ENCODE results near the gene EXPH5. TPM values are rescaled to one million over a fixed set of nuclear protein-coding genes. Genes with fewer than 3 reads are reported as not detected.
"Not testable (repeated sequence)": the region's sequence is repeated elsewhere in the genome, so short reads cannot be mapped to it uniquely, and the experiment has no call there.

Gene EXPH5
- total RNA-seq, 4 donors from 2014 or later: 1.4 to 1.8 (median 1.6) TPM

GRCh38 chr11:108588287-108588686 lies 5.3 kb downstream of the EXPH5 start:
- TF ChIP-seq CTCF (IDR thresholded peaks at IDR 0.05) (no peak), POLR2AphosphoS5 (IDR thresholded peaks at IDR 0.05) (no peak), EP300 (IDR thresholded peaks at IDR 0.05) (no peak), POLR2A (IDR thresholded peaks at IDR 0.05; ENCODE audit: low read depth) (no peak)
- no peak overlapping the region for H3K27ac ChIP-seq (replicated peaks in 1 of 4)
- H3K27me3 ChIP-seq: no peaks in the 10 kb centered on the region
- H3K9me3 ChIP-seq: no peaks in the 10 kb centered on the region
- intact Hi-C loops (cut with DNase I): no loop called here
- peaks cover 0 to 9% (median 7%) of the 10 kb centered on the region in 4 donors for H3K4me1 ChIP-seq
- no peaks in the 10 kb centered on the region for H3K36me3 ChIP-seq
- no peak overlapping the region for H3K4me3 ChIP-seq
- 76% methylated on average over 2 of the region's 2 CpGs for WGBS
- DNase-seq (ENCODE audit: extremely low spot score): no peak

- H3K4me3 ChIP-seq: no peak overlapping the region
- TF ChIP-seq EP300 (IDR thresholded peaks at IDR 0.05) (no peak), POLR2AphosphoS5 (IDR thresholded peaks at IDR 0.05) (no peak), POLR2A (IDR thresholded peaks at IDR 0.05; ENCODE audit: low read depth) (no peak), CTCF (IDR thresholded peaks at IDR 0.05) (no peak)
- no peak for DNase-seq (ENCODE audit: extremely low spot score)
- H3K4me1 ChIP-seq: no peaks in the 10 kb centered on the region
- no peaks in the 10 kb centered on the region for H3K36me3 ChIP-seq
- H3K27ac ChIP-seq (replicated peaks in 1 of 4): no peak overlapping the region
- H3K27me3 ChIP-seq: no peaks in the 10 kb centered on the region
- WGBS: 93% methylated on average over 4 of the region's 4 CpGs
- H3K9me3 ChIP-seq: no peaks in the 10 kb centered on the region
- intact Hi-C loops (cut with DNase I): no loop called here
These were observed 6.5 kb downstream of the EXPH5 start for GRCh38 chr11:108587109-108587508.

- intact Hi-C loops (cut with DNase I): no loop called here
These were observed 7.0 kb downstream of the EXPH5 start for GRCh38 chr11:108586600-108586999.

GRCh38 chr11:108586185-108586584 lies 7.4 kb downstream of the EXPH5 start:
- H3K4me1 ChIP-seq; H3K27ac ChIP-seq (replicated peaks in 1 of 4); H3K27me3 ChIP-seq; DNase-seq (ENCODE audit: extremely low spot score); H3K9me3 ChIP-seq; H3K36me3 ChIP-seq; intact Hi-C loops (cut with DNase I); H3K4me3 ChIP-seq: not testable (repeated sequence)
- WGBS: 95% methylated on average over 4 of the region's 4 CpGs

More at GRCh38 chr11:108586600-108586999, 7.0 kb downstream of the EXPH5 start:
- DNase-seq (ENCODE audit: extremely low spot score): no peak
- no peak overlapping the region for H3K27ac ChIP-seq (replicated peaks in 1 of 4)
- no peaks in the 10 kb centered on the region for H3K36me3 ChIP-seq
- H3K4me3 ChIP-seq: no peak overlapping the region
- no peaks in the 10 kb centered on the region for H3K9me3 ChIP-seq
- no peaks in the 10 kb centered on the region for H3K27me3 ChIP-seq
- TF ChIP-seq CTCF (IDR thresholded peaks at IDR 0.05): no peak
- no peak for TF ChIP-seq POLR2A (IDR thresholded peaks at IDR 0.05; ENCODE audit: low read depth)
- TF ChIP-seq EP300 (IDR thresholded peaks at IDR 0.05): no peak
- no peak for TF ChIP-seq POLR2AphosphoS5 (IDR thresholded peaks at IDR 0.05)
- no peaks in the 10 kb centered on the region for H3K4me1 ChIP-seq
- 68% methylated on average over 3 of the region's 3 CpGs for WGBS

GRCh38 chr11:108584973-108585372 lies 8.6 kb downstream of the EXPH5 start:
- intact Hi-C loops (cut with DNase I): no loop called here
- H3K4me3 ChIP-seq: no peak overlapping the region
- H3K27me3 ChIP-seq: no peaks in the 10 kb centered on the region
- no peaks in the 10 kb centered on the region for H3K9me3 ChIP-seq
- TF ChIP-seq POLR2AphosphoS5 (IDR thresholded peaks at IDR 0.05) (no peak), CTCF (IDR thresholded peaks at IDR 0.05) (no peak), POLR2A (IDR thresholded peaks at IDR 0.05; ENCODE audit: low read depth) (no peak), EP300 (IDR thresholded peaks at IDR 0.05) (no peak)
- no peak overlapping the region for H3K27ac ChIP-seq (replicated peaks in 1 of 4)
- no peak for DNase-seq (ENCODE audit: extremely low spot score)
- H3K4me1 ChIP-seq: no peaks in the 10 kb centered on the region
- H3K36me3 ChIP-seq: no peaks in the 10 kb centered on the region

All from esophagus muscularis mucosa (tissue), 4 donors.